ENCODE data around the gene ZBTB25.

The ZBTB25 gene

GRCh38 chr14:64503434-64504309 is at the start of gene ZBTB25:
ZBTB25 (minus strand) TSS chr14:64503838; CDS start chr14:64490533, 13,305 bp downstream.
- Histone ChIP-seq H3K9ac (peak within 1 kb of the TSS; percentile 96 to 100 (median 100)), H4K20me1 (peaks cover 35 to 47% (median 36%) of the 10 kb centered on the region in 11 experiments), H3K9me3 (replicated peaks in 1 of 11) (no peaks in the 10 kb centered on the region), H3K4me1 (peaks cover 61 to 69% (median 65%) of the 10 kb centered on the region in 10 experiments), H3K4me2 (peak within 1 kb of the TSS; percentile 91 to 99 (median 96)), H3K27ac (peak within 1 kb of the TSS; percentile 99 to 100 (median 100)), H3K4me3 (peak within 1 kb of the TSS; percentile 81 to 98 (median 92)), H3K27me3 (no peaks in the 10 kb centered on the region), H3K36me3 (peaks cover 0 to 13% (median 5%) of the 10 kb centered on the region in 11 experiments; a peak in 10 of 22 replicates)
- no peak for TF ChIP-seq Cebpa-rat (IDR thresholded peaks at IDR 0.05)

- Histone ChIP-seq H3K4me3 (no peak overlapping the region), H3K27ac (no peak overlapping the region), H3K4me1 (peaks cover 0 to 14% (median 9%) of the 10 kb centered on the region in 10 experiments; a peak in 11 of 20 replicates), H4K20me1 (no peaks in the 10 kb centered on the region), H3K9ac (no peak overlapping the region), H3K27me3 (peaks cover 27 to 39% (median 34%) of the 10 kb centered on the region in 11 experiments), H3K36me3 (no peaks in the 10 kb centered on the region), H3K9me3 (replicated peaks in 1 of 11) (peaks cover 0 to 12% (median 7%) of the 10 kb centered on the region in 11 experiments; a peak in 11 of 22 replicates), H3K4me2 (peak overlapping the region in 1 of 11 experiments; percentile 63; a peak in 1 of 22 replicates)
- no peak for TF ChIP-seq Cebpa-rat (IDR thresholded peaks at IDR 0.05)
Measured at GRCh38 chr14:64550621-64551333, 47.1 kb upstream of the ZBTB25 start.

DNA sequence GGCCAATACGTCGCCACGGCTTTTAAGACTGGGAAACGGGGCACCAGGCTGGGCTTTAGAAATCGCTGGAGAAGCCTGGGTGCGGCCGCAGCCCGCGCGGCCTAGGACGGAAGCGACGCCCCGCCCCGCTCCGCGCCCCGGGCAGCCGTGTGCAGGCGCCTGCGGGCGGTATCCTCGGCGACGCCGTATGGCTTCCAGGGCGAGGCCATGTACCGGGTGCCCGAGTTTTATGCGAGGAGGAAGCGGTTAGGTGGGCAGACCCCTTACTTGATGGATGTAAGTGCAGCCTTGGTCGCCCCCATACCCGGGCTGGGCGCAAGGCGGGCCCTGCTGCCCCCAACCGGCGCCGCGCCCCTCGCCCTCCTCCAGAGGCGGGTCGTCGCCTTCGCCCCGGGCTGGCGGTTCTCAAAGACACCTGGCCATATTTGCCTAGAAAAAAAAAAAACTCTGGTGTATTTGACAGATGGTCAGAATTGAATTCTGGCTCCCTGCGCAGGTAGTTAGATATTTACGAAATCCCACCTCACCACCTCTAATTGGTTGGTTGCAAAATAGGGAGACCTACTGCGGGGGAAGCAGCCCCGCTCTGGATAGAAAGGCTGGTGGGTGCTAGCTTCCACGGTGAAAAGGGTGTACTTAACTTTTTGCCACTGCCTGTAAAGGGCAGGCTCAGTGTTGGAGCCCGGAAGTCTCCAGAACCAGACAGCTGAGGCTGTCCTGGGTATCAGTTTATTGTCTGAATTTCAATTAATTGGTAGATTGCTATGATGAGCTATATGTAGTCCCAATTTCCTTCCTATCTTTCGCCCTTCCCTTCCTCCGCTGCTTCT is 46.4 kb upstream of the ZBTB25 start, which contains the start of gene PPP1R36:
PPP1R36 (plus strand) TSS at position 171 of the 830 bp plus-strand sequence; CDS start at position 208, 37 bp downstream.
- H3K9me3 ChIP-seq (replicated peaks in 1 of 11), result peaks cover 0 to 12% (median 7%) of the 10 kb centered on the region in 11 experiments; a peak in 11 of 22 replicates
- peaks cover 27 to 39% (median 34%) of the 10 kb centered on the region in 11 experiments for H3K27me3 ChIP-seq
- H3K9ac ChIP-seq, result no peak within 1 kb of the TSS
- peak within 1 kb of the TSS; percentile 52 to 77 (median 67) for H3K4me2 ChIP-seq
- no peaks in the 10 kb centered on the region for H3K36me3 ChIP-seq
- H3K27ac ChIP-seq, result no peak within 1 kb of the TSS
- peaks cover 0 to 14% (median 9%) of the 10 kb centered on the region in 10 experiments; a peak in 11 of 20 replicates for H3K4me1 ChIP-seq
- H4K20me1 ChIP-seq, result no peaks in the 10 kb centered on the region
- TF ChIP-seq Cebpa-rat (IDR thresholded peaks at IDR 0.05), result no peak
- peak within 1 kb of the TSS; percentile 21 to 52 (median 37); a peak in 15 of 20 replicates for H3K4me3 ChIP-seq

DNA sequence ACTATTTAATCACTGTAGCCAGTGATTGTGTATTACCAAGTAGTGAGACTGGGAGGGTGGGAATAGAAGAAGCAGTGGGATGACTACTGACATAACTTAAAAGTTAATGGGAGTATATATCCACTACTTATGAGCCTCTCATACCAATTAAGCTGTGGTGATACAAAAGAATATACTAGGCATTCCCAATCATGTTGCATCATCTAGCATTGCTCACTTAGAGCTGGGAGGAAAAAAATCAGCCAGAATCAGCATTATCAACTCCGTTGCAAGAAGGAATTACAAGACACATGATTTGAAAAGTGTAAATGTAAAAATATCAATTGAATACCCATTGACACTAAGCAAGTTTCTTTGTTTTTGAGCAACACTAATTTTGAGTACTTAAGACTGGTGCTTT is 45.4 kb upstream of the ZBTB25 start:
- Histone ChIP-seq H3K27ac (no peak overlapping the region), H3K27me3 (peaks cover 27 to 39% (median 34%) of the 10 kb centered on the region in 11 experiments), H4K20me1 (no peaks in the 10 kb centered on the region), H3K4me2 (peak overlapping the region in 4 of 11 experiments; percentile 65 to 76 (median 68); a peak in 5 of 22 replicates), H3K36me3 (no peaks in the 10 kb centered on the region), H3K4me3 (no peak overlapping the region), H3K9ac (no peak overlapping the region), H3K4me1 (peaks cover 0 to 14% (median 9%) of the 10 kb centered on the region in 10 experiments; a peak in 11 of 20 replicates), H3K9me3 (replicated peaks in 1 of 11) (peaks cover 0 to 12% (median 7%) of the 10 kb centered on the region in 11 experiments; a peak in 11 of 22 replicates)
- TF ChIP-seq Cebpa-rat (IDR thresholded peaks at IDR 0.05), result no peak

DNA sequence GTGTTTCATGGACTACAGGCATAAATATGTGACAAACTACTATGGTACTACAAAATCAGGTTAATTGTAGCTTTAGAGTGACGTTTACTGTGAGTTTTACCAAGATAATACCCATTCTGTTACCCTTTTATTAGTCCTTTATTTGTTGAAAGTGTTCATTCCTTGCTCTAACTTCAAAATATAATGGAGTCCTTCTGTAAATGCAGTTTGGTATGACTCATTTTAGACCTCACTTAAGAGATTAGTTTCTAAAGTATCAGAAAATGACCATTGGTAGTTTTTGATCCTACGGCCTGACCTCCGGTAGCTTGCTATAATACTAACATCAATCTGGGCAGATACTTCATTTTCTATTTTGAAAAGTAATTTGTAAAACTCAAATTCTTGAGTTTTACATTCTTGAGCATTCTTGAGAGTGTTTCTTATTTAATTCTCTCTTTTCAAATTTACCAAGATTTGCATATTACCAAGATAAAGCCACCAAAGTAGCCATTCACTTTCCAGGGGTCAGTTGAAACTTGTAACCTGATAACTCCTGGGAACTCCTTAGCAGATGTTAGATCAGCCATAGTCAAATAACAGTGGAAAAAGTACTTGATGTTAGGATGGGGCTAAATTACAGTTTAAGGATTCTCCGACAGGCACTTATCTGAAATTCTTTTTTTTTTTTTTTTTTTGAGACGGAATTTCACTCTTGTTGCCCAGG is 41.1 kb upstream of the ZBTB25 start:
- peaks cover 0 to 8% (median 5%) of the 10 kb centered on the region in 10 experiments; a peak in 12 of 20 replicates for H3K4me1 ChIP-seq
- H3K9ac ChIP-seq, result no peak overlapping the region
- no peak overlapping the region for H3K27ac ChIP-seq
- no peaks in the 10 kb centered on the region for H4K20me1 ChIP-seq
- TF ChIP-seq Cebpa-rat (IDR thresholded peaks at IDR 0.05), result no peak
- H3K36me3 ChIP-seq, result peaks cover 0 to 10% (median 0%) of the 10 kb centered on the region in 11 experiments; a peak in 3 of 22 replicates
- H3K9me3 ChIP-seq (replicated peaks in 1 of 11), result peaks cover 21 to 30% (median 25%) of the 10 kb centered on the region in 11 experiments
- peaks cover 13 to 18% (median 14%) of the 10 kb centered on the region in 11 experiments for H3K27me3 ChIP-seq
- no peak overlapping the region for H3K4me3 ChIP-seq
- no peak overlapping the region for H3K4me2 ChIP-seq

- H3K27me3 ChIP-seq, result no peaks in the 10 kb centered on the region
- H3K4me1 ChIP-seq, result peaks cover 6 to 15% (median 10%) of the 10 kb centered on the region in 10 experiments
- H3K9ac ChIP-seq, result no peak overlapping the region
- H3K9me3 ChIP-seq (replicated peaks in 1 of 11), result peaks cover 20 to 25% (median 23%) of the 10 kb centered on the region in 11 experiments
- no peak overlapping the region for H3K4me3 ChIP-seq
- H4K20me1 ChIP-seq, result no peaks in the 10 kb centered on the region
- no peak overlapping the region for H3K4me2 ChIP-seq
- H3K36me3 ChIP-seq, result peaks cover 0 to 10% (median 0%) of the 10 kb centered on the region in 11 experiments; a peak in 3 of 22 replicates
- no peak for TF ChIP-seq Cebpa-rat (IDR thresholded peaks at IDR 0.05)
- no peak overlapping the region for H3K27ac ChIP-seq
Measured at GRCh38 chr14:64542836-64543201, 39.2 kb upstream of the ZBTB25 start.

- no peak overlapping the region for H3K27ac ChIP-seq
- no peaks in the 10 kb centered on the region for H3K27me3 ChIP-seq
- no peaks in the 10 kb centered on the region for H4K20me1 ChIP-seq
- H3K4me1 ChIP-seq, result peaks cover 6 to 15% (median 10%) of the 10 kb centered on the region in 10 experiments
- H3K9me3 ChIP-seq (replicated peaks in 1 of 11), result peaks cover 20 to 25% (median 23%) of the 10 kb centered on the region in 11 experiments
- H3K4me2 ChIP-seq, result no peak overlapping the region
- H3K4me3 ChIP-seq, result peak overlapping the region in 1 of 10 experiments; percentile 66; a peak in 1 of 20 replicates
- H3K36me3 ChIP-seq, result peaks cover 0 to 10% (median 0%) of the 10 kb centered on the region in 11 experiments; a peak in 3 of 22 replicates
- no peak overlapping the region for H3K9ac ChIP-seq
- no peak for TF ChIP-seq Cebpa-rat (IDR thresholded peaks at IDR 0.05)
Measured at GRCh38 chr14:64541972-64542835, 38.6 kb upstream of the ZBTB25 start.
